GM12873 (cell line): Measurements from ENCODE around the gene TNFRSF25.

ENCODE experiments used
- CTCF ChIP-seq: IDR thresholded peaks from 2 replicates; pipeline ENCODE4 v1.5.1; 2012; ENCODE audit warnings: low read depth, mild to moderate bottlenecking, moderate library complexity, low read length, control low read depth; ENCODE audit not compliant: insufficient read depth; ENCODE audit errors: missing control alignments

Gene TNFRSF25

DNA sequence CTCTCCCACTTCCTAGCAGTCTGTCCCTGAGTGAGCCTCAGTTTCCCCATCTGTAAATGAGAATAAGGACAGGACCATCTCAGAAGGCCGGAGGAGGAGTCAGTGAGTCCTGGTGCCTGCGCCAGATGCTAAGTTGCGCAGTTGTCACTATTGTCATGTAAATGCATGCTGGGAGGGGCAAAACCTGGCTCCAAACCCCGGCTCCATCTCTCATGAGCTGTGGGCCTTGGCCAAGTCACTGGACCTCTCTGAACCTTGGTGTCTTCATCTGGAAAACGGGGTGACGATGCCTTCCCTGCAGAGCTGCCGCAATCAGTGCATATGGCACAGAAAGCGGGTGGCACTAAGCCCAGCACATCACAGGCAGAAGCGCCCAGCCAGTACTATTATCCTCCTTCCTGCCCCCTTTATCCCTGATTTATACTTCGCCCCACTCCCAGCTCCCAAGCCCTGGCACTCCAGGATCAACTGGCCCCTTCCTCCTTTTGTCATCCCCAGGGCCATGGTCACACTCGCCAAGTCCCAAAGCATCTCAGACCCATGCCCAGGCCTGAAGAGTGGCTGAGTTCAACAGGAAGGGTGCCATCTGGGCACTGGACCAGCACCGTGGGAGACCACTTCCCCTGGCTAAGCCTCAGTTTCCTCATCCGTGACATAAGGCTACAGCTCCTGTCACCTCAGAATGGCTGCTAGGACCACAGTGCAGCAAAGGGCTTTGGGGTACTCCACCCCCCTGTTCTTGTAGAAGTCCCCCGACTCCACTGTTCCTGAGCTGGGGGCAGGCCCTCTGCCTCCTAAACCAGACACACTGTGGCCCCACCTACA, 29.8 kb upstream of the TNFRSF25 start:
- TF ChIP-seq CTCF: no peak

DNA sequence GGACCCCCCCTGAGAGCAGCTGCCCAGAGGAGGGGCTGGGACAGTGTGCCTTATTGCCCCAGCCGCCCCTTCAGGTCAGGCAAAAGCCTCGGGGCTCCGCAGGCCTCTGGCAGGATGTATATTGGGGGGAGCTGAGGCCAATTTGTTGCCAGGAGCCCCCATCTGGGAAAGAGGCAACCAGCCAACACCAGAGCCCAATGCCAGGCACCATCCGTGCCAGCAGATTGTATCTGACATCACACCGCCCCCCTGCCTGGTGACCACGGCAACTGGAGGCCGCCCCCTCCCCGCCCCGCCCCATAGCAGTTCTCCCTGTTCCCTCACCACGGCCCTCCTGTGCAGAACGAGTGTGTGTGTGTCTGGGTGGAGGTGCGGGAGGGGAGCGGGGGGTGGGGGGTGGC, 29.1 kb upstream of the TNFRSF25 start:
- no peak for TF ChIP-seq CTCF

- no peak for TF ChIP-seq CTCF
Observed at GRCh38 chr1:6494627-6495026, 28.7 kb upstream of the TNFRSF25 start.

GRCh38 chr1:6491966-6492365, 26.0 kb upstream of the TNFRSF25 start:
- no peak for TF ChIP-seq CTCF

GRCh38 chr1:6491480-6491962, 25.5 kb upstream of the TNFRSF25 start, which contains the start of gene PLEKHG5:
TSS of gene PLEKHG5 (minus strand) at chr1:6491667. CDS start at chr1:6477571, 14,096 bp downstream.
- no peak for TF ChIP-seq CTCF

DNA sequence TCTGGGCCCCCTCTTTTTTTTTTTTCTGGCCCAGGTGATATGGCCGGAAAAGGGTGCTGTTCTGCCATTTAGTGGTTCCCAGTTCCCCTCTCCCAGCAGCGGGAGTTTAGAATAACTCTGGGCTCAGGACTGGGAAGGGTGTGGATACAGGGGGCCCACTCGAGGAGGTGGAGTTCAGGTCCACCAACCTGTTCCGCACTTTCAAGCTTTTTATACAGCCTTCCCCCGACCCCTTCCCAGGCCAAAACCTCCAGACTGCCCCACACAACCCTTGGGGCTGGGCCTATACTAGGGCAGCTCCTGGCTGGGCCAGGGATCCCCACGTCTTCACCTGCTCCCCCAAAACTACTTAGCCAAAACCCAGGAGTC, 25.1 kb upstream of the TNFRSF25 start:
- TF ChIP-seq CTCF: no peak

GRCh38 chr1:6490181-6491080, 24.5 kb upstream of the TNFRSF25 start:
- TF ChIP-seq CTCF: no peak
